ENCODE results near the gene ZNF26. TPM values are rescaled to one million over a fixed set of nuclear protein-coding genes. Genes with fewer than 3 reads are reported as not detected.

Gene ZNF26
- total and polyA plus RNA-seq, 2 donors from 2014 or later = 2.9 to 16.4 TPM

DNA sequence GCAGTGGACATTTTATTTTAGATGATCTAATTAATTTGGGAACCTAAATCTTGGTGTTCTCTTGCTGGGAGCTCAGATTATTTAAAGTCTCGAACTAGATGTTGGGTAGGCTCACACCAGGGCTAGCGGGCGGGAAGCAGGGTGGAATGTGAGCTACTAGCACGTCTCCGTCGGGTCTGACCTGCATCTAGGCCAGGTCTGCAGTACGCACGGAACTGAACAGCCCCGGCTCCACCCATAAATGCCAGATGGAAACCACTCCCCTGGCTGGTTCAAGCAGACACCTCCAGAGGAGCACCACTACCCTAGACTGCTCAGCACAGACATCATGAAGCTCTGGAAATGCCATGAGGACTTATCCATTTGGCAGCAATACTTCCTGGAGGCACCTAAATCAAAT lies 40.4 kb upstream of the ZNF26 start:
- H3K27me3 ChIP-seq (ENCODE audit: control insufficient read depth, insufficient read depth, low read length) = no peaks in the 10 kb centered on the region
- no peak overlapping the region for H3K4me3 ChIP-seq (ENCODE audit: low read length in 3 of 3)
- TF ChIP-seq, protein P1, sequence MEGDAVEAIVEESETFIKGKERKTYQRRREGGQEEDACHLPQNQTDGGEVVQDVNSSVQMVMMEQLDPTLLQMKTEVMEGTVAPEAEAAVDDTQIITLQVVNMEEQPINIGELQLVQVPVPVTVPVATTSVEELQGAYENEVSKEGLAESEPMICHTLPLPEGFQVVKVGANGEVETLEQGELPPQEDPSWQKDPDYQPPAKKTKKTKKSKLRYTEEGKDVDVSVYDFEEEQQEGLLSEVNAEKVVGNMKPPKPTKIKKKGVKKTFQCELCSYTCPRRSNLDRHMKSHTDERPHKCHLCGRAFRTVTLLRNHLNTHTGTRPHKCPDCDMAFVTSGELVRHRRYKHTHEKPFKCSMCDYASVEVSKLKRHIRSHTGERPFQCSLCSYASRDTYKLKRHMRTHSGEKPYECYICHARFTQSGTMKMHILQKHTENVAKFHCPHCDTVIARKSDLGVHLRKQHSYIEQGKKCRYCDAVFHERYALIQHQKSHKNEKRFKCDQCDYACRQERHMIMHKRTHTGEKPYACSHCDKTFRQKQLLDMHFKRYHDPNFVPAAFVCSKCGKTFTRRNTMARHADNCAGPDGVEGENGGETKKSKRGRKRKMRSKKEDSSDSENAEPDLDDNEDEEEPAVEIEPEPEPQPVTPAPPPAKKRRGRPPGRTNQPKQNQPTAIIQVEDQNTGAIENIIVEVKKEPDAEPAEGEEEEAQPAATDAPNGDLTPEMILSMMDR (IDR thresholded peaks at IDR 0.05; ENCODE audit: borderline replicate concordance, extremely low read depth, insufficient read depth) = no peak
- FAIRE-seq = no peak
- no peak overlapping the region for H3K27ac ChIP-seq (ENCODE audit: low read depth in 2 of 2, low read length in 2 of 2)
- peaks cover 7 to 66% (median 23%) of the 10 kb centered on the region in 3 donors for H3K9me3 ChIP-seq (ENCODE audit: control insufficient read depth in 2 of 3, insufficient read depth in 1 of 3, low read length in 3 of 3)
- no peak for DNase-seq
- H3K9ac ChIP-seq (ENCODE audit: low read length in 3 of 3) = no peak overlapping the region
- H3K4me1 ChIP-seq (ENCODE audit: control insufficient read depth in 2 of 3, insufficient read depth in 2 of 3, low read depth in 1 of 3, low read length in 3 of 3) = no peaks in the 10 kb centered on the region
- intact Hi-C loops (cut with DNase I) = no loop called here
- peaks cover 15 to 43% (median 35%) of the 10 kb centered on the region in 3 donors for H3K36me3 ChIP-seq (ENCODE audit: control insufficient read depth in 2 of 3, insufficient read depth in 3 of 3, low read length in 3 of 3)

DNA sequence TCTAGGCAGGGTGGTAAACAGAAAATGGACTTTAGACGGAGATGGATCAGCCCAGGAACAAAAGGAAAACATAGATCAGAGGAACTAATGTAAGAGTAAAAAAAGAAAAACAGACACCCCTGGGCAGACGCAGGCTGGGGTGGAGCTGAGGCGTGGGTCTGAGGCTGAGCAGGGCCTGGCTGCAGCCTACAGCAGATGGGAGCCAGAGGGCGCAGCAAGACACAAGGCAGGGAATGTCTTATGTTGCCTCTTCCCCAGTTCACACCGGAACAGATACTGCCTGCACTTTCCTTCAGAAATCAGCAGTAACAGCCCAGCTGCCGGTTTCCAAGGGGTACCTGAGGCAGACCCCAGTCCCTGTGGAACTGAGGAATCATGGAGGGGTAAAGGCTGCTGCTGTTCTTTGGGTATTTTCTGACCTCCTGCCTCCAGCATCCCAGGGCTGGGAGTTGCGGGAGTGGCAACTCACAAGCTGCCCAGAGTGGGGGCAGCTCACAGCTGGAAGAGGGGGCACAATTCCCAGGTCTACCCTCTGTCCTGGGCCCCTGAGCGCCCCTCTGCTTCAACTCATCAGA lies 39.8 kb upstream of the ZNF26 start:
- Histone ChIP-seq H3K27ac (ENCODE audit: low read depth in 2 of 2, low read length in 2 of 2) (no peak overlapping the region), H3K9me3 (ENCODE audit: control insufficient read depth in 2 of 3, insufficient read depth in 1 of 3, low read length in 3 of 3) (peaks cover 12 to 66% (median 28%) of the 10 kb centered on the region in 3 donors), H3K4me1 (ENCODE audit: control insufficient read depth in 2 of 3, insufficient read depth in 2 of 3, low read depth in 1 of 3, low read length in 3 of 3) (no peaks in the 10 kb centered on the region), H3K4me3 (ENCODE audit: low read length in 3 of 3) (no peak overlapping the region), H3K9ac (ENCODE audit: low read length in 3 of 3) (no peak overlapping the region), H3K27me3 (ENCODE audit: control insufficient read depth, insufficient read depth, low read length) (no peaks in the 10 kb centered on the region), H3K36me3 (ENCODE audit: control insufficient read depth in 2 of 3, insufficient read depth in 3 of 3, low read length in 3 of 3) (peaks cover 20 to 40% (median 35%) of the 10 kb centered on the region in 3 donors)
- TF ChIP-seq, protein P1 (IDR thresholded peaks at IDR 0.05; ENCODE audit: borderline replicate concordance, extremely low read depth, insufficient read depth) = no peak
- DNase-seq = no peak
- FAIRE-seq = no peak
- intact Hi-C loops (cut with DNase I) = no loop called here

DNA sequence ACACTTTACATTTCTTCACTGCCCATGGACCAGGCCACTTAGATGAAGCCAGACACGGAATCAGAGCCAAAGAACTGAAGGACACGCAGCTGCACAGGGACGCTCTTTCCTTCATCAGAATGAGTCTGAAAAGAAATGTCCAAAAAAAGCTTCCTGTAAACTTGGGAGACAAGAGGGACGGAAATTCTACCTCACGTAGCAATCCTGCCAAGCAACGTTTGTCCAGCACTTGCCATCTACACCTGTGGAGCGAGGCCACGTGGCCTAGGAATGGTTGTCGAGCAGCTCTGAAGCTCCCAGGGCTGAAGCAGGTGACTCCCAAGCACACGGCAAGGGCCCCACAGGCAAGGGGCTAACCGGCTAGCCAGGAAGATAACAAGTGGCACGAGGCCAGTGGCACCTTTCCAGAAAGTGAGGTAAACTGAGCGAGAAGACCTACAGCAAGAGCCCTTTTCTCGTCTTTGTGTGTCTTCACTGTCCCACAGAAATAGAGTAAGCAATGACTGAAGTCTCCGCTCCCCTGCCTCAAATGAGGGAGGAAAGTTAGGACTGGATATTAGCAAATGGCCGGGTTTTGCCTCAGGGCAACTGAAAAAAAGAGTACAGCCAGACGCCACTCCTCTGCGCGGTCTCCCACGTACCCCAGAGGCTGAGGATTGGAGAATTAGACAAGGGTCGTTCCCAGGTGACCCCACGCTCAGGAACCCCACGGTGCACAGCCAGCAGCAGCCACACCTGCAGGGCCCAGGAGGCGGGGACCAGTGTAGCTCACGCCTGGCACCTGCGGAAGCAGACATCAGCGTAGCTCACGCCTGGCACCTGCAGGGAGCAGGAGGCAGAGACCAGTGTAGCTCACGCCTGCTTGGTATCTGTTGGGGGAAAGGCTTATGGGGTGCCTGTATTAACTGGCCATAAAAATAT lies 37.8 kb upstream of the ZNF26 start:
- FAIRE-seq (no peak), DNase-seq (no peak)
- Histone ChIP-seq H3K9ac (ENCODE audit: low read length in 3 of 3) (no peak overlapping the region), H3K4me1 (ENCODE audit: control insufficient read depth in 2 of 3, insufficient read depth in 2 of 3, low read depth in 1 of 3, low read length in 3 of 3) (no peaks in the 10 kb centered on the region), H3K27me3 (ENCODE audit: control insufficient read depth, insufficient read depth, low read length) (no peaks in the 10 kb centered on the region), H3K4me3 (ENCODE audit: low read length in 3 of 3) (no peak overlapping the region), H3K9me3 (ENCODE audit: control insufficient read depth in 2 of 3, insufficient read depth in 1 of 3, low read length in 3 of 3) (peaks cover 18 to 54% (median 24%) of the 10 kb centered on the region in 3 donors), H3K27ac (ENCODE audit: low read depth in 2 of 2, low read length in 2 of 2) (no peak overlapping the region), H3K36me3 (ENCODE audit: control insufficient read depth in 2 of 3, insufficient read depth in 3 of 3, low read length in 3 of 3) (peaks cover 17 to 25% (median 21%) of the 10 kb centered on the region in 3 donors)
- intact Hi-C loops (cut with DNase I) = no loop called here
- TF ChIP-seq, protein P1 (IDR thresholded peaks at IDR 0.05; ENCODE audit: borderline replicate concordance, extremely low read depth, insufficient read depth) = no peak

All from kidney (tissue), 14 donors.